Epidermal melanocyte (primary cell): ENCODE results near the gene RNU1-2.
"Not testable (repeated sequence)": the region's sequence is repeated elsewhere in the genome, so short reads cannot be mapped to it uniquely, and the experiment has no call there.

Source experiments
- DNase-seq: peaks from one replicate; pipeline ENCODE4 v3.0.0; 2011; ENCODE audit warnings: low spot score; ENCODE audit not compliant: insufficient read length

Gene RNU1-2

DNA sequence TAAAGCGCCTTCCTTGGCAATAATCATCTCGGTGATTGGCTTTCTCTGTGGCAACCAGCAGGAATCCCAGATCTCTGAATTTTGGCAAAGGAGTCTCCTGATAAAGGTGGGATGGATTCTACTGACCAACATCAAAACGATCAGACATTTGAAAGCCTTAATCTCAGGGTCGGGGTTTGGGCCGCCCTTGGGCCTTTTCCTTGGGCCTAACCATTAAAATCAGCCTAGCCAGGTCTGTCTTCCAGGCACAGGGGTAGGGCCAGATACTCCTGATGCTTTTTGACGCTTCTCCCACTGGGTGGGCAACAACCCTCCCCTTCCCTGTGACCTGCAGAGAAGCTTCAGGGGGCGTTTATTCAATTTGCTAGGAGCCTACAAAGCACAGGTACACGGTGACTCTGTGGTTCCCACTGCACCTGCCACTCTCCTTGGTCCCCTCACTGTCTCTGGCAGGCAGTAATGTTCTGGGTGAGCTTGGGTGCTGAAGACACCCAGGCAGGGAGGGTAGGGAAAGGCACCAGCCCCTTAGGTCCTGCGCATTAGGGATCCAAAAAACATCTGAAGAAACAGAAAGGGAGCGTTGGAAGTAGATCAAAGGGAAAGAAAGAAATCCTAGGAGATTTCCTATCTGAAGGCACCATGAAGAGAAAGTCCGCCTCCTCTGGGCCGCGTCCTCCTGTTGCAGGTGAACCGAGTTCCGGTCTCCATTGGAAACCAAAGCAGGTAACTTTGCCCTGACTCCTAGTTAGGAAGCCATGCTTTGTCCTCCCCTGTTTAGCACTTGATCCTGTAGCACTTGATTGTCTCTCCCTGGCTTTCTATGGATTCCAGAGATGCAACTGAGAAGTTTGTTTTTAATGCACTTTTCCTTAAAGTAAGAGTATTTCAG, 12.3 kb downstream of the RNU1-2 start:
- no peak for DNase-seq

DNA sequence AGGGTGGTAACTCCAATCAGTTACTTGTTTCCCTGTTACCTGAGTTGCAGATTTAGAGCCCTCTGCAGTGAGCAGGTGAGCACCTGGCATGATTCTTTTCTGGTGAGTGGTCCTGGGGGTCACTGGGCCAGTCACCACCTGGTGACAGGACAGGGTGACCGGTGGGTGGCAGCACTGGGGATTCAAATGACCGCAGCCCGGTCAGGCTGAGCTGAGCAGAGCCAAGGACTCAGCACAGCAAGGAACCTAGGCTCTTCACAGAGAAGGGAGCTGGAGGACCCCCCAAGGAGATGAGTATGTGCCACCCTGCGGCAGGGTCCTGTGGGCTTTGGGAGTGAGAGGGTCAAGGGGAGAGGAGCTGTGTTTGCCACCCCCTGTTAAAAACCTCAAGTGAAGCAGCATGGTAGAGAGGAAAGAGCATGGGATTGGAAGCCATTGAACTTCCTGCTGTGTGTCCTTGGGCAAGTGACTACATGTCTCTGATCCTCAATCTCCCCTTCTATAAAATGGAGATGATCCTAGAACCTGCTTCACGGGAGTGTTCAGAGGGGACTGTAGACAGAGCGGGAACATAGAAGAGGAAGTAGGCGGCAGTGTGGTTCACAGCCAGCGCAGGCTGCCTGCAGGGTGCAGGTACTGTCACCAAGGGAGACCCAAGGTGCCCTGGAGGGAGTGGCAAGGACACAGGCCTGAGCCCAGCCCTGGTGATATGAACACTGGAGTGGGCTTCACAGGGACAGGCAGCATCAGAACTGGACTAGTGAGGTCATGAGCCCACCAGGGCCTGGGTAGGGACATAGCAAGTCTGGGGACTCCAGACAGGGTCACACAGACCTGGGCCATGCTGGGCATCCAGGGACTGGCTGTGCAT, 16.3 kb downstream of the RNU1-2 start:
- DNase-seq = not testable (repeated sequence)

- DNase-seq = not testable (repeated sequence)
These were observed 17.0 kb downstream of the RNU1-2 start for GRCh38 chr1:16912742-16913141.

- no peak for DNase-seq
These were observed 17.5 kb downstream of the RNU1-2 start for GRCh38 chr1:16913181-16913832.

DNA sequence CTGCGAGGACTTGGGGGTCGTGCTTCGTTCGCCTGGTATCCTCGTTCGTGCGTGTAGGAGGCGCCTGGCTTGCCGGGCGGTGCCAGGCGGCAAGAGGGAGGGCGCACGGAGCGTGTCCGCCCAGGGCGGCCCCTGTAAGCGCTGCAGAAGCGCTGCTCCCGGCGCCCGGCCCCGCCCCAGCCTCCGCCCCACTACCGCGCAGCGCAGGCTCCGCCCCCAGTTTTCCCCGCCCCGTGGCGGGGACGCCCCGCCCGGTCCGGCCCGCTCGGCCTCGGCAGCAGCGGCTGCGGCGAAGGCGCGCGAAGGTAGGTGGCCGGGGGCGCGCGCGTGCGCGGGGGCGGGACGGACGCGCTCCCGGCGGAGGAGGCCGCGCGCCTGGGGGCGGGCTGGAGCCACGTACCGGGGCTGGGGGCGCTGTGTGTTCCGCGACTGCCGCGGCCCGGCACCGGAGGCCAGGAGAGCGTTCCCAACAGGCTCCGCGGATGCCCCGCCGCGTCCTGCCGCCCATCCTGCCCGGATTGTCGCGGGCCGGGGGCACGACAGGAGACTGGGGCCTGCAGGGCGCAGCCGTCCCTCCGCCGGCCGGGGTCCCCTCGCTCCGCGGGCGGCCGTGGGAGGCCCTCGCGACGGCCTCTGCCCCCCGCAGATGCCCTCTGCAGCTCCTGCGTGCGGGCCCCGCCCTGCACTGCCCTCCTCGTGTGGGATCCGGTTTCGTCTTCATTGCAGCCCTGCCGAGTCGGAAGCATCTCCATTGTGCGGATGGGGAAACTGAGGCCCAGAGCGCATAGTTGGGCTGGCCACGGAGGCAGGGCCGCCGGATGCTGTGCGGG, 18.3 kb downstream of the RNU1-2 start:
- peak; percentile 97 for DNase-seq

- not testable (repeated sequence) for DNase-seq
These were observed 19.3 kb downstream of the RNU1-2 start for GRCh38 chr1:16914928-16915626.

DNA sequence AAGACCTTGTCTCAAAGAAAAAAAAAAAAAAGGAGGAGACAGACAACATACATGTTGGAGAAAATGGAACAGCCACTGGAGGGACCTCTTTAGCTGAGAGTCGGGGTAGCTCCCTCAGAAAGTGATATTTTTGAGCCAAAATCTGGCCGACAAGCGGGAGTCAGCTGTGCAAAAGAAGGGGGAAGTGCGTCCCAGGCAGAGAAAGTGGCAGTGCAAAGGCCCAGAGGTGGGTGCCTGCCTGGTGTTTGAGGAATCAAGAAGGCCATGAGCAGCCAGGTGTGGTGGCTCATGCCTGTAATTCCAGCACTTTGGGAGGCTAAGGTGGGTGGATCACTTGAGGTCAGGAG, 19.8 kb downstream of the RNU1-2 start:
- DNase-seq = no peak

- DNase-seq = not testable (repeated sequence)
These were observed 20.5 kb downstream of the RNU1-2 start for GRCh38 chr1:16916036-16916880.

DNA sequence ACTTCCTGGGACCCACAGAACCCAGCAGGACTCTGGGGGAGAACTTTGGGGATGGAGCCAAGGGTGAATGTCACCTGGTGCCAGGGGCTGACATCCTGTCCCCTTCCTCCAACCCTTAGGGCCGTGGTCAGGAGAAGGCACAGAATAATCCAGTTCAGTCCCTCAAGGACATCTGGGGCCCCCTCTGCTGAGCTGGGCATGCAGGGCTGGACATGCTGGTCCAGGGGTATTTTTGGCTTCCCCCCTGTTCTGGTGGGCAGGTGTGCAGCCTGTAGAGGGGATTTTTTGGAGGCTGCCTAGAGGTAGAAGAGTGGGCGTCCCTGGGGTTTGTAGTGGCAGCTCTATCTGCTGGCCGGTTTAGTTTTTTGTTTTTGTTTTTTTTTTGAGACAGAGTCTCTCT, 22.6 kb downstream of the RNU1-2 start:
- no peak for DNase-seq

DNA sequence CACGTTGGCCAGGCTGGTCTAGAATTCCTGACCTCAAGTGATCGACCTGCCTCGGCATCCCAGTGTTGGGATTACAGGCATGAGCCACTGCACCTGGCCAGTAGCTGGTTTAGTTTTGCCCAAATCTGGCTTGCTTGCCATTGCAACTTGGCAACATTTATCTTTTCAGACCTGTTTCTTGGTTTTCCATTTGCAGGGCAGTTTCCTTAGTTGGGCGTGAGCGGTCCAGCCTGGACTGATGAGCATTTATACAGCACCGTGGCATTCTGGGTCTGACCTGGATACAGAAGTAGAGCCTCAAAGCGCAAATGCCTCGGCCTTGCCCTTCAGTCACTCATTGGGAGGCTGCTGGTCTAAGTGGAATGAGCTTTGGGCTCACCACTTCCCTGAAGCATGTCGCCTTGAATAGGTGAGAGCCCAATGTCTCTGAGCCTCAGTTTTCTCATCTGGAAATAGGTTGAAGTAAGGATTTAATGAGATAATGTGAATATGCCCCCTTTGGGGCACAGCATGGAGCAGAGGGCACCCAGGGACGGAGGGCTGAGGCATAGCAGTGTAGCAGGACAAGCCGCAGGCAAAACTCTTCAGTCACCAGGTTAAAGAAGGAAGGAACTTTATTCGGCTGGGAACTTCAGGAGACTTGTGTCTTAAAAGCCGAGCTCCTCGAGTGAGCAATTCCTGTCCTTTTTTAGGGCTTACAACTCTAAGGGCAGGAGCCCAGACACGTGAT, 23.3 kb downstream of the RNU1-2 start:
- not testable (repeated sequence) for DNase-seq

- DNase-seq = no peak
These were observed 25.2 kb downstream of the RNU1-2 start for GRCh38 chr1:16920951-16921350.

- peak; percentile 61 for DNase-seq
These were observed 25.8 kb downstream of the RNU1-2 start, which contains the start of gene CROCC for GRCh38 chr1:16921391-16922185. CROCC (plus strand) TSS chr1:16921931; CDS start chr1:16922019, 88 bp downstream.

DNA sequence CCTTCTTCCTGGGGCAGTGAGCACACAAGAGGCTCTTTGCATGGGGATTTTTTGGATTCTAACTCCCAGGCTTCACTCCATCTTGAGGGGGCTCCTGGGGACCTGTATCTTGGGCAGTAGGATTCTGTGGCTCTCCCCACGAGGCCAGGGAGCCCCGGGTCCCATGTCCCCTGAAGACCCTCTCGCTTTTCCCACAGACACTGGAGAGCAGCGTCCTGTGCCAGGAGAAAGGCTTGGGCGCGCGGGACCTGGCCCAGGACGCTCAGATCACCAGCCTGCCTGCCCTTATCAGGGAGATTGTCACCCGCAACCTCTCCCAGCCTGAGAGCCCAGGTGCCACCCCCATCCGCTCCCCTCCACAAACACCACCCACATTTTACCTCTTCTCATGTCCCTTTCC, 26.7 kb downstream of the RNU1-2 start:
- no peak for DNase-seq

GRCh38 chr1:16922885-16923431, 27.2 kb downstream of the RNU1-2 start:
- DNase-seq = no peak

DNA sequence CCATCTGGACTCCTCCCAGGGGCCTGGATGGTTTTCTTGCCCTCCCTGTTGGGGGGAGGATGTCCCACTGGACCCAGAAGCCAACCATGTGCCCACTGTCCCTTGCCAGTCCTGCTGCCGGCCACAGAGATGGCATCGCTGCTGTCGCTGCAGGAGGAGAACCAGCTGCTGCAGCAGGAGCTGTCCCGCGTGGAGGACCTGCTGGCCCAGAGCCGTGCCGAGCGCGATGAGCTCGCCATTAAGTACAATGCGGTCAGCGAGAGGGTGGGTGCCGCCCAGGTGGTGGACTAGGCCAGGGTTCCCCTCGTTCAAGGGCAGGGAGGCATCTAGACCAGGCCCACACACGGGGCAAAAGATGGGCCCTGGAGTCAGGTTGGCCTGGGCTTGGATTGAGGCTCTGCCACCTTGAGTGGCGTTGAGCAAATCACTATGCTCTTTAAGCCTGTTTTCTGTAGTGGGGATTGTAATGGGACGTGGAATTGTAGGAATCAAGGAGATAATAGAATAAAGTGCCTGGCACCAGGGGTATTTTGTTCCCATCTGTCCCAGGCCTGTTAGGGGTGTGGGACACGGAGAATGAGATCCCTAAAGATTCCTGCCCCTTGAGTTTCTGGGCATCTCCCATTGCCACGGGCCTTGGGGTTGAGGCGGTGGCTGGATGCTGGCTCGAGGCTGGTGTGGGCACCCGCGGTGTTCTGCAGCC, 28.6 kb downstream of the RNU1-2 start:
- DNase-seq = no peak

- DNase-seq = no peak
These were observed 29.2 kb downstream of the RNU1-2 start for GRCh38 chr1:16924919-16925477.
